Prostate gland (tissue), 2 donors: ENCODE results near the gene VPS37B. TPM values are rescaled to one million over a fixed set of nuclear protein-coding genes. Genes with fewer than 3 reads are reported as not detected.

Experiments
- DNase-seq: peaks from one replicate; pipeline ENCODE4 v3.0.0-alpha.2; 2019; ENCODE audit warnings: low spot score
- H3K27ac ChIP-seq, 2 donors: fragments of 200-600 bp; sonication (generic); 2 replicates each; pipeline ENCODE4 v1.5.1; 2017 to 2019
- H3K27me3 ChIP-seq: fragments of 200-600 bp; sonication (generic); replicated peaks from 2 replicates; pipeline ENCODE4 v1.5.1; 2019; ENCODE audit not compliant: insufficient read depth
- H3K36me3 ChIP-seq, 2 donors: fragments of 200-600 bp; sonication (generic); 1 replicate in 1 of 2; 2 replicates in 1 of 2; pipeline versions ENCODE4 v1.5.1 to v1.8.1; 2017 to 2019
- H3K4me1 ChIP-seq: fragments of 200-600 bp; sonication (generic); replicated peaks from 2 replicates; pipeline ENCODE4 v1.5.1; 2019
- H3K4me3 ChIP-seq, 2 donors: fragments of 200-600 bp; sonication (generic); 2 replicates each; pipeline ENCODE4 v1.5.1; 2017 to 2019
- H3K9me3 ChIP-seq: fragments of 200-600 bp; sonication (generic); 2 replicates; pipeline ENCODE4 v1.5.1; 2017
- POLR2A ChIP-seq: fragments of 450-650 bp; IDR thresholded peaks from one replicate; pipeline ENCODE4 v1.6.1; 2016; ENCODE audit warnings: antibody characterized with exemption, mild to moderate bottlenecking
- POLR2AphosphoS5 ChIP-seq: sonication (generic); formaldehyde crosslinking; IDR thresholded peaks from one replicate; pipeline ENCODE4 v1.6.1; 2017; ENCODE audit warnings: antibody characterized with exemption
- WGBS: methylation state at CpG from one replicate; pipeline ENCODE4 v1.1.5; 2018; 5-methylcytosine and 5-hydroxymethylcytosine counted together
- intact Hi-C: fragments of 100-400 bp; cut with DNase I; formaldehyde crosslinking; loops from one replicate; pipeline ENCODE4 v1.14.2; 2022
- total RNA-seq, 2 donors: library from RNA; depleted of rRNA; stranded (reverse); fragments of >200 nt; gene quantifications; one replicate each; pipeline ENCODE4 v1.1.0, GENCODE V29; 2016
- TF ChIP-seq, protein P1 (sequence below), 4 experiments: fragments of 200-600 bp in 2 of 4; fragments of 450-650 bp in 2 of 4; sonication (generic) in 2 of 4; IDR thresholded peaks; 1 replicate in 3 of 4; 2 replicates in 1 of 4; pipeline ENCODE4 v1.5.1; 2016 to 2019; ENCODE audit warnings: antibody characterized with exemption in 4 of 4, mild to moderate bottlenecking in 2 of 4, moderate library complexity in 2 of 4

Gene VPS37B
- total RNA-seq, 2 donors from 2014 or later = 37.6 to 67.7 TPM

DNA sequence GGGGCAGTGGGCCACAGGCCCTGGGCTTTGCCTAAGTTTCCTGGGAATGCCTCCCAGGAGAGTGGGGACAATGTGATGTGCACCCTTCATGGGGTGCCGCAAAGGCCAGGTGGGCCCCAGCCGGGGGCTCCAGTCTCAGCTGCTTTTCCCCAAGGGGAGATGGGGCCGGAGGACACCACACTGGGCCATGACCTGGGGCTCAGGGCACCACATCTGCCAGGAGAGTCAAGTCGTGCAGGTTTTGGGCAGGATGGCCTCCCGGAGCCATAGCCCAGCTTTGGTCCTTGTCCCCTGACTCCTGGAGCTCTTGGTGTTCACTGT, 48.4 kb downstream of the VPS37B start:
- intact Hi-C loops = no loop called here
- no peak for DNase-seq
- H3K4me3 ChIP-seq = no peak overlapping the region
- H3K27me3 ChIP-seq = no peaks in the 10 kb centered on the region
- 86% methylated on average over 5 of the region's 5 CpGs for WGBS
- no peak for TF ChIP-seq POLR2AphosphoS5
- TF ChIP-seq POLR2A = no peak
- TF ChIP-seq, protein P1, sequence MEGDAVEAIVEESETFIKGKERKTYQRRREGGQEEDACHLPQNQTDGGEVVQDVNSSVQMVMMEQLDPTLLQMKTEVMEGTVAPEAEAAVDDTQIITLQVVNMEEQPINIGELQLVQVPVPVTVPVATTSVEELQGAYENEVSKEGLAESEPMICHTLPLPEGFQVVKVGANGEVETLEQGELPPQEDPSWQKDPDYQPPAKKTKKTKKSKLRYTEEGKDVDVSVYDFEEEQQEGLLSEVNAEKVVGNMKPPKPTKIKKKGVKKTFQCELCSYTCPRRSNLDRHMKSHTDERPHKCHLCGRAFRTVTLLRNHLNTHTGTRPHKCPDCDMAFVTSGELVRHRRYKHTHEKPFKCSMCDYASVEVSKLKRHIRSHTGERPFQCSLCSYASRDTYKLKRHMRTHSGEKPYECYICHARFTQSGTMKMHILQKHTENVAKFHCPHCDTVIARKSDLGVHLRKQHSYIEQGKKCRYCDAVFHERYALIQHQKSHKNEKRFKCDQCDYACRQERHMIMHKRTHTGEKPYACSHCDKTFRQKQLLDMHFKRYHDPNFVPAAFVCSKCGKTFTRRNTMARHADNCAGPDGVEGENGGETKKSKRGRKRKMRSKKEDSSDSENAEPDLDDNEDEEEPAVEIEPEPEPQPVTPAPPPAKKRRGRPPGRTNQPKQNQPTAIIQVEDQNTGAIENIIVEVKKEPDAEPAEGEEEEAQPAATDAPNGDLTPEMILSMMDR (IDR thresholded peaks at IDR 0.05) = no peak
- no peak overlapping the region for H3K27ac ChIP-seq
- no peaks in the 10 kb centered on the region for H3K9me3 ChIP-seq
- H3K36me3 ChIP-seq = no peaks in the 10 kb centered on the region
- no peaks in the 10 kb centered on the region for H3K4me1 ChIP-seq

DNA sequence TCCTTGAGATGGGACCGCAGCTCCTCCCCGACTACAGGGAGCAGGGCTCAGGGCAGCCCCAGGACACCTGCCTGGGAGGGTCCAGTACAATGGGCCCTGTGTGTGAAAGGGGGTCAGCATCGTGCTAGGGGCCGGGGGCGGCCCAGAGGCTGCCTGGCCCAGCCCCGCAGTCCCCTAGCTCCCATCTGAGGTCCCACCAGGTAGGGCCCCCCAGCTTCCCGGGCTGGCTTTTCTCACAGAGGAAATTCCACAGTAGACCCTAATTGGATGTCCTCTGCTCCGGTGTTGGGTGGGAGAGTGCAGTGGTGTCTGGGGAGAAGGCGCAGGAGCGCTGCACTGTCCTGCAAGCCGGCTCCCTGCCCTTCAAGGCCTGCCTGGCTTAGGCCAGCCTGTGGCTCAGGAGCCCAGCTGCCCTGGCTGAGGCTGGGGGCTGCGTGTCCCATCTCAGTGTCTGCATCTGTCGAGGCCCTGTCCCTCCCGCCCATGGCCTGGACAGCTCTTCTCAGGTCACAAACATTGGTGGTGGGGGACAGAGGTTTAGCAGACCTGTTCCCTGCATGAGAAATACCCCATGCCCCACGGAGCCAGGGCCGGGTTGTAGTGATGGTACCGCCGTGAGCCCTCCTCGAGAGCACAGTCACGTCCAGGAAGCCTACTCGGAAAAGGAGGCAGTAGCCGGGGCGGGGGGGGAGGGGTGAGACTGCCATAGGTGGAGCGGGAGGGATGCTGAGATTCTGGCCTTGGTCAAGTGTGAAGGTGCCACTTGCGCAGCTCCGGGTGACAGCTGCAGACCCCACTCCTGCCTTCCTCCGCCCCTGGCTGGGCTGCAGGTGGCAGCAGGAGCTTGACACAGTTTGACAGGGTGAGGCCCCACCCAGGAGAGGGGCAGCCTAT, 49.1 kb downstream of the VPS37B start:
- Histone ChIP-seq H3K27ac (no peak overlapping the region), H3K27me3 (no peaks in the 10 kb centered on the region), H3K4me1 (no peaks in the 10 kb centered on the region), H3K36me3 (no peaks in the 10 kb centered on the region), H3K9me3 (no peaks in the 10 kb centered on the region), H3K4me3 (no peak overlapping the region)
- no peak for DNase-seq
- intact Hi-C loops = no loop called here
- WGBS = 88% methylated on average over 25 of the region's 27 CpGs
- TF ChIP-seq POLR2A = no peak
- no peak for TF ChIP-seq POLR2AphosphoS5
- TF ChIP-seq, protein P1 (IDR thresholded peaks at IDR 0.05) = no peak

DNA sequence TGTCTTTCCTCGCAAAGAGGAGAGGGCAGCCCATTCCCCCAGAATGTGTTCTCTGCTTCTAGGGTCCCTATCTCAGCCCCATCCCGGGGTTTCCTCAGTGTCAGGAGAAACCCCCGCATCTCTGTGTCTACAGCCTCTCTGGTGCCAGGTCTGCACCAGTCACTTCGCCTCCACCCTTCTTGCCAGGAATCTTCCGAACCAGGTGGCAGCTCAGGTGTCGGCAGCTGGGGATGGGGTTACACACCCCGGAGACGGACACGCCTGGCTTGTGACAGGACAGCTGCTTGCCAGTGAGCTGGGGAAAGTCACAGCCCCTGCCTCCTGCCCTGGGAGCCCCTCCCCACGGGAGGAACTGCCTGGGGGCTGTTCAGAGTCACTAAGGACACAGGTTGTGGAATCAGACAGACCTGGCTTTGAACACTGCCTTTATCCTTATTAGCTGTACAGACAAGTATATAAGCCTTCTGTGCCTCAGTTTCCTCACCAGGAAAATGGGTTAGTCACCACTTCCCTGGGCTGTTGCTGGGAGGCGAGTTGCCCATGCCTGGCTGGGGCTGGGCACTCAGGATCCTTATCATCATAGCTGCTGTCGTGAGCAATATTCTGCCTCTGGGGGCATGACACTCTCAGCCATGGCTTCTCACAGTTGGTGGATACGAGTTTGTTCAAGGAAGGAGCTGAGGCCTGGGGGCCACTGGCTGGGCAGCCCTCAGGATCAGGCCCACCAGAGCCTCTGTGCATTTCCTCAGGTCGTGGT, 49.9 kb downstream of the VPS37B start:
- H3K27ac ChIP-seq = no peak overlapping the region
- no peaks in the 10 kb centered on the region for H3K9me3 ChIP-seq
- TF ChIP-seq POLR2A (no peak), POLR2AphosphoS5 (no peak)
- TF ChIP-seq, protein P1 (IDR thresholded peaks at IDR 0.05) = no peak
- H3K4me1 ChIP-seq = no peaks in the 10 kb centered on the region
- no peak overlapping the region for H3K4me3 ChIP-seq
- H3K36me3 ChIP-seq = no peaks in the 10 kb centered on the region
- DNase-seq = no peak
- H3K27me3 ChIP-seq = no peaks in the 10 kb centered on the region
- 62% methylated on average over 13 of the region's 14 CpGs for WGBS
- intact Hi-C loops = no loop called here

DNA sequence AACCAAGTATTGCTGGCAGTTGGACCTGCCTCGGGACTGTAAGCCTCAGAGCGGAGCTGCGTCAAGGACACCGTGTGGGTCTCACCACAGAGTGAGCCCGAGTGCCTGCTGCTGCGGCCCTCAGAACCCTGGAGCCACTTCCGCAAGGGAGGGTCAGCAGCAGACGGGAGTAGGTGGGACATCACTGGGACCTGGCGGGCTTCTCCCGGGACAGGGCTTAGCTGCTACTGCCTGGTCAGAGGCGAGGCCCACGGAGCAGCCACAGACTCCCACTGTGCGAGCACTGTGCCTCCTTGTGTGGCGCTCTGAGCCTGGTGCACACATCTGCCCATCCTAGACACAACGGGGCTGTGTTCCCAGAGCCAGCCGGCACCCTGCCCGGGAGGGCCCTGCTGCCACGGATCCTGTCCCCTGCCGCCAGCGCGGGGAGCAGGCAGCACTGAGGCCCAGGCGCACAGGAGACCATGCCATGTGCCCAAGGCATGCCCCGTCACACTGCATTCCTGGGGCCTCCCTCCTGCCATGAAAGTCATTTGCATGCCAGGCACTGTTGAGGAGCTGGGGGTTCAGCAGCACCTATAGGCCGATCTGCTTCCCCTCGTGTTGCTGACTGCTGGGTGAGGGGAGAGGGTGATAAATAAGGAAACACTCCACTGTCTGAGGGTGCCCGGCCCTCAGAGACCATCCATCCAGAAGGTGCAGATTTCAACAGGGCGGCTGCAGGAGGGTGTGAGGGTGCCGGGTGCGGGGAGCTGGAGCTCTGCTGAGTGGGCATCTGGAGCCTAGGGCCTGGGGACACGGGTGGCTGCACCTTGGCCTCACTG, 50.7 kb downstream of the VPS37B start:
- no peak for DNase-seq
- intact Hi-C loops = no loop called here
- Histone ChIP-seq H3K27me3 (no peaks in the 10 kb centered on the region), H3K27ac (no peak overlapping the region), H3K4me3 (no peak overlapping the region), H3K36me3 (no peaks in the 10 kb centered on the region), H3K9me3 (no peaks in the 10 kb centered on the region), H3K4me1 (no peaks in the 10 kb centered on the region)
- 57% methylated on average over 24 of the region's 30 CpGs for WGBS
- TF ChIP-seq POLR2AphosphoS5 = no peak
- TF ChIP-seq, protein P1 (IDR thresholded peaks at IDR 0.05) = no peak
- TF ChIP-seq POLR2A = no peak
